GM12892 (cell line): ENCODE data around the gene CUEDC2.

Source experiments
- POLR2A ChIP-seq: IDR thresholded peaks from 2 replicates; pipeline ENCODE4 v1.6.1; 2011; ENCODE audit warnings: low read depth, low read length, control low read depth
- POLR2AphosphoS5 ChIP-seq: IDR thresholded peaks from 2 replicates; pipeline ENCODE4 v1.6.1; 2011; ENCODE audit warnings: low read depth, low read length, control low read depth
- TAF1 ChIP-seq: IDR thresholded peaks from 2 replicates; pipeline ENCODE4 v1.6.1; 2011; ENCODE audit warnings: low read depth, mild to moderate bottlenecking, control low read depth, low read length, borderline replicate concordance

- TF ChIP-seq POLR2A (no peak), POLR2AphosphoS5 (no peak), TAF1 (no peak)
Measured at GRCh38 chr10:102475451-102476040, 43.2 kb upstream of the CUEDC2 start.
